Mesendoderm (in vitro differentiated cells): ENCODE results near the gene RHOJ.

ENCODE experiments used
- DNase-seq: peaks from one replicate; pipeline ENCODE4 v3.0.0; 2013
- H2AK5ac ChIP-seq: 2 replicates; pipeline ENCODE4 v1.6.1; 2013; ENCODE audit warnings: low read length, inconsistent platforms
- H2BK120ac ChIP-seq: 2 replicates; pipeline ENCODE4 v1.6.1; 2013; ENCODE audit warnings: low read depth, mild to moderate bottlenecking, low read length, moderate library complexity, mixed read lengths
- H2BK15ac ChIP-seq: replicated peaks from 2 replicates; pipeline ENCODE4 v1.6.1; 2013; ENCODE audit warnings: low read depth, mild to moderate bottlenecking, moderate library complexity
- H2BK5ac ChIP-seq: 2 replicates; pipeline ENCODE4 v1.6.1; 2013; ENCODE audit warnings: low read length, inconsistent platforms
- H3K18ac ChIP-seq: 2 replicates; pipeline ENCODE4 v1.6.1; 2013; ENCODE audit warnings: mild to moderate bottlenecking, low read length, mixed read lengths
- H3K23ac ChIP-seq: one replicate; pipeline ENCODE4 v1.6.1; 2013; ENCODE audit warnings: low read length
- H3K27ac ChIP-seq: 2 replicates; pipeline ENCODE4 v1.5.1; 2013; ENCODE audit warnings: low read depth, mild to moderate bottlenecking, inconsistent platforms, low read length, moderate library complexity
- H3K27me3 ChIP-seq: 2 replicates; pipeline ENCODE4 v1.6.1; 2013; ENCODE audit warnings: low read length, control low read depth, mild to moderate bottlenecking, inconsistent platforms; ENCODE audit not compliant: insufficient read depth, poor library complexity
- H3K36me3 ChIP-seq: 2 replicates; pipeline ENCODE4 v1.6.1; 2013; ENCODE audit warnings: low read length, inconsistent platforms; ENCODE audit not compliant: control insufficient read depth, insufficient read depth
- H3K4ac ChIP-seq: one replicate; pipeline ENCODE4 v1.6.1; 2013; ENCODE audit warnings: low read depth, mild to moderate bottlenecking, low read length, moderate library complexity
- H3K4me1 ChIP-seq: 2 replicates; pipeline ENCODE4 v1.6.1; 2013; ENCODE audit warnings: low read depth, low read length, inconsistent platforms; ENCODE audit not compliant: control insufficient read depth
- H3K4me2 ChIP-seq: 2 replicates; pipeline ENCODE4 v1.6.1; 2013; ENCODE audit warnings: low read length
- H3K4me3 ChIP-seq: 2 replicates; pipeline ENCODE4 v1.5.1; 2013; ENCODE audit warnings: mild to moderate bottlenecking, low read length
- H3K56ac ChIP-seq: one replicate; pipeline ENCODE4 v1.6.1; 2013; ENCODE audit warnings: low read length
- H3K79me1 ChIP-seq: 2 replicates; pipeline ENCODE4 v1.6.1; 2013; ENCODE audit warnings: low read length, inconsistent platforms
- H3K79me2 ChIP-seq: 2 replicates; pipeline ENCODE4 v1.6.1; 2013; ENCODE audit warnings: mild to moderate bottlenecking, low read length; ENCODE audit not compliant: control insufficient read depth, insufficient read depth
- H3K9ac ChIP-seq: 2 replicates; pipeline ENCODE4 v1.6.1; 2013; ENCODE audit warnings: low read length, inconsistent platforms
- H4K5ac ChIP-seq: one replicate; pipeline ENCODE4 v1.6.1; 2013; ENCODE audit warnings: low read length
- H4K8ac ChIP-seq: one replicate; pipeline ENCODE4 v1.6.1; 2013; ENCODE audit warnings: low read depth, mild to moderate bottlenecking, control low read depth, low read length, moderate library complexity
- WGBS: extraction: QIAGEN DNeasy Blood & Tissue Kit; methylation state at CpG from one replicate; pipeline ENCODE4 v1.1.7; 2013; ENCODE audit warnings: low lambda C conversion rate, missing lambda C conversion rate; ENCODE audit not compliant: insufficient coverage; ENCODE audit errors: extremely low coverage; 5-methylcytosine and 5-hydroxymethylcytosine counted together

The RHOJ gene

GRCh38 chr14:63282997-63283883, 79.0 kb downstream of the RHOJ start:
- Histone ChIP-seq H3K27me3 (no peaks in the 10 kb centered on the region), H4K5ac (no peak overlapping the region), H4K8ac (no peak overlapping the region), H2BK15ac (no peak overlapping the region), H3K79me2 (no peaks in the 10 kb centered on the region), H3K27ac (no peak overlapping the region), H3K23ac (no peak overlapping the region), H3K4me3 (no peak overlapping the region), H3K4me1 (no peaks in the 10 kb centered on the region), H3K4ac (no peak overlapping the region), H3K79me1 (no peaks in the 10 kb centered on the region), H3K4me2 (no peak overlapping the region), H3K18ac (no peak overlapping the region), H3K56ac (no peak overlapping the region), H2AK5ac (no peak overlapping the region), H2BK5ac (no peak overlapping the region), H2BK120ac (no peak overlapping the region), H3K9ac (no peak overlapping the region), H3K36me3 (no peaks in the 10 kb centered on the region)
- WGBS, result no CpG with 5 or more reads among the region's 8 CpGs
- no peak for DNase-seq

- Histone ChIP-seq H3K23ac (no peak overlapping the region), H3K79me2 (no peaks in the 10 kb centered on the region), H2BK5ac (no peak overlapping the region), H2BK15ac (no peak overlapping the region), H3K18ac (no peak overlapping the region), H2AK5ac (no peak overlapping the region), H3K4me3 (no peak overlapping the region), H3K4me2 (no peak overlapping the region), H4K5ac (no peak overlapping the region), H3K4ac (no peak overlapping the region), H3K4me1 (no peaks in the 10 kb centered on the region), H3K27ac (no peak overlapping the region), H3K36me3 (no peaks in the 10 kb centered on the region), H3K56ac (no peak overlapping the region), H4K8ac (no peak overlapping the region), H3K9ac (no peak overlapping the region), H3K27me3 (no peaks in the 10 kb centered on the region), H3K79me1 (no peaks in the 10 kb centered on the region), H2BK120ac (no peak overlapping the region)
- no CpG with 5 or more reads among the region's 7 CpGs for WGBS
- DNase-seq, result no peak
Measured at GRCh38 chr14:63283884-63284248, 79.6 kb downstream of the RHOJ start.

- Histone ChIP-seq H3K56ac (no peak overlapping the region), H3K4ac (no peak overlapping the region), H3K9ac (no peak overlapping the region), H4K8ac (no peak overlapping the region), H3K4me1 (no peaks in the 10 kb centered on the region), H2BK5ac (no peak overlapping the region), H2BK15ac (no peak overlapping the region), H4K5ac (no peak overlapping the region), H3K18ac (no peak overlapping the region), H3K4me3 (no peak overlapping the region), H3K79me2 (no peaks in the 10 kb centered on the region), H2AK5ac (no peak overlapping the region), H3K27me3 (no peaks in the 10 kb centered on the region), H2BK120ac (no peak overlapping the region), H3K27ac (no peak overlapping the region), H3K23ac (no peak overlapping the region), H3K4me2 (no peak overlapping the region), H3K79me1 (no peaks in the 10 kb centered on the region), H3K36me3 (no peaks in the 10 kb centered on the region)
- no peak for DNase-seq
- no CpG with 5 or more reads among the region's 2 CpGs for WGBS
Measured at GRCh38 chr14:63286071-63286470, 81.8 kb downstream of the RHOJ start.

GRCh38 chr14:63287666-63288483, 83.6 kb downstream of the RHOJ start:
- Histone ChIP-seq H2AK5ac (no peak overlapping the region), H3K4me3 (no peak overlapping the region), H3K23ac (no peak overlapping the region), H3K4ac (no peak overlapping the region), H2BK15ac (no peak overlapping the region), H3K27me3 (no peaks in the 10 kb centered on the region), H3K27ac (no peak overlapping the region), H2BK120ac (no peak overlapping the region), H3K18ac (no peak overlapping the region), H2BK5ac (no peak overlapping the region), H3K36me3 (no peaks in the 10 kb centered on the region), H4K5ac (no peak overlapping the region), H3K9ac (no peak overlapping the region), H3K79me2 (no peaks in the 10 kb centered on the region), H4K8ac (no peak overlapping the region), H3K79me1 (no peaks in the 10 kb centered on the region), H3K56ac (no peak overlapping the region), H3K4me1 (no peaks in the 10 kb centered on the region), H3K4me2 (no peak overlapping the region)
- WGBS, result no CpG with 5 or more reads among the region's 6 CpGs
- DNase-seq, result no peak

- Histone ChIP-seq H3K36me3 (no peaks in the 10 kb centered on the region), H3K56ac (no peak overlapping the region), H2BK5ac (no peak overlapping the region), H3K9ac (no peak overlapping the region), H3K4ac (no peak overlapping the region), H3K27me3 (no peaks in the 10 kb centered on the region), H3K79me1 (no peaks in the 10 kb centered on the region), H4K8ac (no peak overlapping the region), H3K18ac (no peak overlapping the region), H3K4me2 (no peak overlapping the region), H3K4me1 (no peaks in the 10 kb centered on the region), H2BK120ac (no peak overlapping the region), H3K79me2 (no peaks in the 10 kb centered on the region), H3K23ac (no peak overlapping the region), H2AK5ac (no peak overlapping the region), H3K4me3 (no peak overlapping the region), H2BK15ac (no peak overlapping the region), H4K5ac (no peak overlapping the region), H3K27ac (no peak overlapping the region)
- WGBS, result no CpG with 5 or more reads among the region's 1 CpG
- no peak for DNase-seq
Measured at GRCh38 chr14:63288853-63289252, 84.6 kb downstream of the RHOJ start.
